ENCODE data around the gene RADX. TPM values are rescaled to one million over a fixed set of nuclear protein-coding genes. Genes with fewer than 3 reads are reported as not detected.
A peak's percentile ranks its signal among the peaks of the same experiment; 100 is the strongest.
"Not testable (repeated sequence)": the region's sequence is repeated elsewhere in the genome, so short reads cannot be mapped to it uniquely, and the experiment has no call there.

Gene RADX
- polyA plus RNA-seq (2013, experiment 1 of 2; ENCODE audit: insufficient read length) = 0.94 TPM
- 1.2 TPM for polyA plus RNA-seq (2013, experiment 2 of 2; ENCODE audit: insufficient read length)

- DNase-seq = peak; percentile 66
Observed at GRCh38 chrX:106611679-106612392, at the start of gene RADX. Gene RADX, plus strand, starts transcription at chrX:106611978. Its CDS starts 103 bp downstream, at chrX:106612081.

GRCh38 chrX:106564986-106565385 lies 46.8 kb upstream of the RADX start:
- DNase-seq = no peak

GRCh38 chrX:106566362-106566761 lies 45.4 kb upstream of the RADX start:
- DNase-seq = no peak

GRCh38 chrX:106581856-106582255 lies 29.9 kb upstream of the RADX start:
- no peak for DNase-seq

- DNase-seq = no peak
Observed at GRCh38 chrX:106585478-106585877, 26.3 kb upstream of the RADX start.

- DNase-seq = no peak
Observed at GRCh38 chrX:106588801-106589200, 23.0 kb upstream of the RADX start.

- no peak for DNase-seq
Observed at GRCh38 chrX:106599411-106599810, 12.4 kb upstream of the RADX start.

- DNase-seq = peak; percentile 20
Observed at GRCh38 chrX:106606571-106606970, 5.2 kb upstream of the RADX start.

- DNase-seq = no peak
Observed at GRCh38 chrX:106608016-106608415, 3.8 kb upstream of the RADX start.

GRCh38 chrX:106611317-106611678 lies 480 bp upstream of the RADX start:
- DNase-seq = no peak

GRCh38 chrX:106612393-106612763 lies 600 bp downstream of the RADX start:
- no peak for DNase-seq

GRCh38 chrX:106613277-106613676 lies 1.5 kb downstream of the RADX start:
- DNase-seq = no peak

- DNase-seq = no peak
Observed at GRCh38 chrX:106615041-106615440, 3.3 kb downstream of the RADX start.

GRCh38 chrX:106619797-106620196 lies 8.0 kb downstream of the RADX start:
- peak; percentile 4 for DNase-seq

- no peak for DNase-seq
Observed at GRCh38 chrX:106621836-106622235, 10.1 kb downstream of the RADX start.

- DNase-seq = no peak
Observed at GRCh38 chrX:106626789-106627188, 15.0 kb downstream of the RADX start.

- no peak for DNase-seq
Observed at GRCh38 chrX:106631615-106632014, 19.8 kb downstream of the RADX start.

- DNase-seq = no peak
Observed at GRCh38 chrX:106649523-106650428, 38.0 kb downstream of the RADX start.

GRCh38 chrX:106653625-106654024 lies 41.8 kb downstream of the RADX start:
- not testable (repeated sequence) for DNase-seq

GRCh38 chrX:106670631-106671030 lies 58.9 kb downstream of the RADX start:
- peak; percentile 6 for DNase-seq

GRCh38 chrX:106672527-106672926 lies 60.7 kb downstream of the RADX start:
- no peak for DNase-seq

- DNase-seq = no peak
Observed at GRCh38 chrX:106680716-106681115, 68.9 kb downstream of the RADX start.

- no peak for DNase-seq
Observed at GRCh38 chrX:106684207-106684606, 72.4 kb downstream of the RADX start.
